WTC11 (cell line): ENCODE data around the gene SLC7A6OS. TPM values are rescaled to one million over a fixed set of nuclear protein-coding genes. Genes with fewer than 3 reads are reported as not detected.

ENCODE experiments used
- ATAC-seq: fragments of 200-7000 bp; cut with Tn5 transposase; 2 replicates; pipeline ENCODE4 v1.10.0; 2021; ENCODE audit warnings: mild to moderate bottlenecking, moderate library complexity
- CTCF ChIA-PET: fragments of 300-600 bp; sonication (Branson Sonifier 250); formaldehyde crosslinking; loops from one replicate; lab custom pipeline; 2021; ENCODE audit warnings: antibody characterized with exemption; lab: Charles Lee
- POLR2A ChIA-PET: fragments of 350-600 bp; sonication (Branson Sonifier 250); formaldehyde crosslinking; loops from one replicate; lab custom pipeline; 2021; ENCODE audit warnings: antibody characterized with exemption; lab: Charles Lee
- DNase-seq: peaks from one replicate; pipeline ENCODE4 v3.0.0; 2021; ENCODE audit warnings: low spot score
- H3K27ac Mint-ChIP-seq: 2 replicates; pipeline ENCODE4 v1.8.0; 2021; ENCODE audit warnings: mixed read lengths
- H3K27me3 Mint-ChIP-seq: 2 replicates; pipeline ENCODE4 v1.8.0; 2021; ENCODE audit warnings: low read depth, mild to moderate bottlenecking, moderate library complexity, mixed read lengths
- H3K36me3 Mint-ChIP-seq: 2 replicates; pipeline ENCODE4 v1.8.0; 2021; ENCODE audit warnings: mixed read lengths
- H3K4me1 Mint-ChIP-seq: 2 replicates; pipeline ENCODE4 v1.8.0; 2022; ENCODE audit warnings: mixed read lengths
- H3K4me3 Mint-ChIP-seq: 2 replicates; pipeline ENCODE4 v1.8.0; 2021; ENCODE audit warnings: mild to moderate bottlenecking, moderate library complexity, mixed read lengths
- H3K9me3 Mint-ChIP-seq: 2 replicates; pipeline ENCODE4 v1.8.0; 2021; ENCODE audit warnings: mixed read lengths
- ATF6 ChIP-seq: sonication (generic); formaldehyde crosslinking; IDR thresholded peaks from 2 replicates; pipeline ENCODE4 v1.8.1; 2023; ENCODE audit warnings: mild to moderate bottlenecking, missing genetic modification reagents
- ESRRA ChIP-seq: sonication (generic); formaldehyde crosslinking; IDR thresholded peaks from 2 replicates; pipeline ENCODE4 v1.8.1; 2022; ENCODE audit warnings: mild to moderate bottlenecking, missing genetic modification reagents, borderline replicate concordance
- ETV6 ChIP-seq: sonication (generic); formaldehyde crosslinking; IDR thresholded peaks from 2 replicates; pipeline ENCODE4 v1.8.1; 2022; ENCODE audit warnings: mild to moderate bottlenecking, missing genetic modification reagents
- FOXK1 ChIP-seq: sonication (generic); formaldehyde crosslinking; IDR thresholded peaks from 2 replicates; pipeline ENCODE4 v1.8.0; 2022; ENCODE audit warnings: mild to moderate bottlenecking, moderate library complexity, missing genetic modification reagents
- GTF2I ChIP-seq: fragments of 250-450 bp; sonication (Bioruptor Pico); conservative IDR thresholded peaks from 2 replicates; pipeline ENCODE4 v1.4.0; 2021; ENCODE audit warnings: mild to moderate bottlenecking
- MXD4 ChIP-seq: fragments of 250-450 bp; sonication (Bioruptor Pico); IDR thresholded peaks from 2 replicates; pipeline ENCODE4 v1.8.0; 2021; ENCODE audit warnings: mild to moderate bottlenecking, moderate library complexity, borderline replicate concordance
- NR1H2 ChIP-seq: sonication (generic); formaldehyde crosslinking; IDR thresholded peaks from 2 replicates; pipeline ENCODE4 v1.9.0; 2021; ENCODE audit warnings: mild to moderate bottlenecking, moderate library complexity, missing genetic modification reagents
- NR2C2 ChIP-seq: sonication (generic); formaldehyde crosslinking; IDR thresholded peaks from 2 replicates; pipeline ENCODE4 v1.8.0; 2022; ENCODE audit warnings: mild to moderate bottlenecking, missing genetic modification reagents
- OVOL2 ChIP-seq: fragments of 250-450 bp; sonication (Bioruptor Pico); IDR thresholded peaks from 2 replicates; pipeline ENCODE4 v1.9.0; 2021; ENCODE audit warnings: mild to moderate bottlenecking, borderline replicate concordance
- TCF7 ChIP-seq: sonication (generic); formaldehyde crosslinking; IDR thresholded peaks from 2 replicates; pipeline ENCODE4 v1.8.0; 2022; ENCODE audit warnings: mild to moderate bottlenecking, low read depth, missing genetic modification reagents, moderate library complexity
- TEAD4 ChIP-seq: sonication (generic); formaldehyde crosslinking; IDR thresholded peaks from 2 replicates; pipeline ENCODE4 v1.8.0; 2022; ENCODE audit warnings: mild to moderate bottlenecking, missing genetic modification reagents
- USF2 ChIP-seq: sonication (generic); formaldehyde crosslinking; IDR thresholded peaks from 2 replicates; pipeline ENCODE4 v1.8.1; 2023; ENCODE audit warnings: mild to moderate bottlenecking, missing genetic modification reagents, moderate library complexity
- ZBTB21 ChIP-seq: sonication (generic); formaldehyde crosslinking; IDR thresholded peaks from 2 replicates; pipeline ENCODE4 v1.8.1; 2023; ENCODE audit warnings: mild to moderate bottlenecking, missing genetic modification reagents, borderline replicate concordance
- ZNF232 ChIP-seq: sonication (generic); formaldehyde crosslinking; IDR thresholded peaks from 2 replicates; pipeline ENCODE4 v1.8.0; 2022; ENCODE audit warnings: mild to moderate bottlenecking, missing genetic modification reagents
- total RNA-seq: library from RNA; stranded (reverse); gene quantifications from 3 replicates; pipeline ENCODE4 v1.2.3, GENCODE V29; 2021
- TF ChIP-seq, protein P1 (sequence below): sonication (generic); formaldehyde crosslinking; IDR thresholded peaks from 2 replicates; pipeline ENCODE4 v1.8.0; 2023; ENCODE audit warnings: missing genetic modification reagents, mild to moderate bottlenecking, borderline replicate concordance
- TF ChIP-seq, protein P2 (sequence below): sonication (generic); formaldehyde crosslinking; IDR thresholded peaks from 2 replicates; pipeline ENCODE4 v1.8.1; 2022; ENCODE audit warnings: low read depth, missing genetic modification reagents, borderline replicate concordance

The SLC7A6OS gene
- total RNA-seq, 1 experiment from 2014 or later, result 22.6 TPM

DNA sequence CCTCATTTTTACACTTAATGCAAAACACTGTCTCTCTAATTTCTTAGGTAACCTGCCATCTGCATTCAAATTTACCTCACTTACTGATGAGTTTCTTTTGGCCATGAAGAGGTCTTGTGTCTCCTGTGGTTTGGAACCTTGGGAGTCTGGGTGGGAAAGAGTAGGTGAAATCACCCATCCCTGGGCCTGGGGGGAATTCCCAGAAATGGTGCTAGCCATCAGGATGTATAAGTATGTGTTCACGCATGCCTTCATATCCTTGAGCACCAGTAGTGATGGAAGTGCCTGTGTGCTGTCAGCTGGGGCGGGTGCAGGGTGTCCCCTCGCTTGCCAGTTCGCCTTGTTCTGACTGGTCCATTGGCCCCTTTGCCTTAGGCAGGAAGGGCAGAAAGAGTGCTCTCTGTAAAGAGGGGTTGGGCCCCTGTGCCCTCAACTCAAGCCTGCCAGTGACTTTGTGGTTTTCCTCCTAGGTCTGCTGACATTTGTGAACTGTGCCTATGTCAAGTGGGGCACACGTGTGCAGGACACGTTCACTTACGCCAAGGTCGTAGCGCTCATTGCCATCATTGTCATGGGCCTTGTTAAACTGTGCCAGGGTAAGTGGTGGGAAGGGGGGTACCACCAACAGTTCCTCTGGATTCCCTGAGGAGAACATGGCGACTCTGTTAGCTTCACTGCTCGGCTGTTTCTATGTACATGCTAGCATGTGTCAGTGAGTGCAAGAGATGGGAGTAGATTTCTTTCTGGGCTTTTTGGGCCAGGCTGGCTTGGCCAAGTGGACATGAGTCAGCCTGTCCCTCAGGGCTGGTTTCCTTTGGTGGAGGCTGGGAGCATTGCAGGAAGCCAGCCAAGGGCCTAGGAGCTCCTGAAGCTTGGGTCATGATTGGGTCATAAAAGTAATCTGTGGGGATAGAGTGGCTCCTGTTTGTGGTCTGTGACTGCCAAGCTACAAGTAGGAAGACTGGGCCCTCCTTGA lies 23.2 kb downstream of the SLC7A6OS start:
- no peak for TF ChIP-seq MXD4 (CRISPR knock-in tag)
- TF ChIP-seq, protein P1, sequence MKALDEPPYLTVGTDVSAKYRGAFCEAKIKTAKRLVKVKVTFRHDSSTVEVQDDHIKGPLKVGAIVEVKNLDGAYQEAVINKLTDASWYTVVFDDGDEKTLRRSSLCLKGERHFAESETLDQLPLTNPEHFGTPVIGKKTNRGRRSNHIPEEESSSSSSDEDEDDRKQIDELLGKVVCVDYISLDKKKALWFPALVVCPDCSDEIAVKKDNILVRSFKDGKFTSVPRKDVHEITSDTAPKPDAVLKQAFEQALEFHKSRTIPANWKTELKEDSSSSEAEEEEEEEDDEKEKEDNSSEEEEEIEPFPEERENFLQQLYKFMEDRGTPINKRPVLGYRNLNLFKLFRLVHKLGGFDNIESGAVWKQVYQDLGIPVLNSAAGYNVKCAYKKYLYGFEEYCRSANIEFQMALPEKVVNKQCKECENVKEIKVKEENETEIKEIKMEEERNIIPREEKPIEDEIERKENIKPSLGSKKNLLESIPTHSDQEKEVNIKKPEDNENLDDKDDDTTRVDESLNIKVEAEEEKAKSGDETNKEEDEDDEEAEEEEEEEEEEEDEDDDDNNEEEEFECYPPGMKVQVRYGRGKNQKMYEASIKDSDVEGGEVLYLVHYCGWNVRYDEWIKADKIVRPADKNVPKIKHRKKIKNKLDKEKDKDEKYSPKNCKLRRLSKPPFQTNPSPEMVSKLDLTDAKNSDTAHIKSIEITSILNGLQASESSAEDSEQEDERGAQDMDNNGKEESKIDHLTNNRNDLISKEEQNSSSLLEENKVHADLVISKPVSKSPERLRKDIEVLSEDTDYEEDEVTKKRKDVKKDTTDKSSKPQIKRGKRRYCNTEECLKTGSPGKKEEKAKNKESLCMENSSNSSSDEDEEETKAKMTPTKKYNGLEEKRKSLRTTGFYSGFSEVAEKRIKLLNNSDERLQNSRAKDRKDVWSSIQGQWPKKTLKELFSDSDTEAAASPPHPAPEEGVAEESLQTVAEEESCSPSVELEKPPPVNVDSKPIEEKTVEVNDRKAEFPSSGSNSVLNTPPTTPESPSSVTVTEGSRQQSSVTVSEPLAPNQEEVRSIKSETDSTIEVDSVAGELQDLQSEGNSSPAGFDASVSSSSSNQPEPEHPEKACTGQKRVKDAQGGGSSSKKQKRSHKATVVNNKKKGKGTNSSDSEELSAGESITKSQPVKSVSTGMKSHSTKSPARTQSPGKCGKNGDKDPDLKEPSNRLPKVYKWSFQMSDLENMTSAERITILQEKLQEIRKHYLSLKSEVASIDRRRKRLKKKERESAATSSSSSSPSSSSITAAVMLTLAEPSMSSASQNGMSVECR (CRISPR knock-in tag), result no peak
- TF ChIP-seq ATF6, result no peak
- no peak for TF ChIP-seq TCF7 (CRISPR knock-in tag)
- TF ChIP-seq, protein P2, sequence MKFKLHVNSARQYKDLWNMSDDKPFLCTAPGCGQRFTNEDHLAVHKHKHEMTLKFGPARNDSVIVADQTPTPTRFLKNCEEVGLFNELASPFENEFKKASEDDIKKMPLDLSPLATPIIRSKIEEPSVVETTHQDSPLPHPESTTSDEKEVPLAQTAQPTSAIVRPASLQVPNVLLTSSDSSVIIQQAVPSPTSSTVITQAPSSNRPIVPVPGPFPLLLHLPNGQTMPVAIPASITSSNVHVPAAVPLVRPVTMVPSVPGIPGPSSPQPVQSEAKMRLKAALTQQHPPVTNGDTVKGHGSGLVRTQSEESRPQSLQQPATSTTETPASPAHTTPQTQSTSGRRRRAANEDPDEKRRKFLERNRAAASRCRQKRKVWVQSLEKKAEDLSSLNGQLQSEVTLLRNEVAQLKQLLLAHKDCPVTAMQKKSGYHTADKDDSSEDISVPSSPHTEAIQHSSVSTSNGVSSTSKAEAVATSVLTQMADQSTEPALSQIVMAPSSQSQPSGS (CRISPR knock-in tag), result no peak
- TF ChIP-seq FOXK1 (CRISPR knock-in tag), result no peak
- TF ChIP-seq GTF2I (CRISPR knock-in tag), result no peak
- no peak for TF ChIP-seq ZNF232 (CRISPR knock-in tag)
- no peak for TF ChIP-seq OVOL2 (CRISPR knock-in tag)
- TF ChIP-seq USF2, result no peak
- no peak for TF ChIP-seq ETV6
- no peak for TF ChIP-seq ESRRA (CRISPR knock-in tag)
- no peak for TF ChIP-seq NR1H2 (CRISPR knock-in tag)
- TF ChIP-seq NR2C2 (CRISPR knock-in tag), result no peak
- no peak for TF ChIP-seq ZBTB21 (CRISPR knock-in tag)
- no peak for TF ChIP-seq TEAD4
- TF ChIP-seq, all 79 proteins: peak for 0
- no peak for DNase-seq
- Mint-ChIP-seq H3K36me3 (peaks cover 23% of the 10 kb centered on the region), H3K27me3 (no peaks in the 10 kb centered on the region), H3K4me3 (no peak overlapping the region), H3K4me1 (peaks cover 8% of the 10 kb centered on the region), H3K9me3 (no peaks in the 10 kb centered on the region), H3K27ac (no peak overlapping the region; the same call in 1 of the 2 replicates)
- CTCF ChIA-PET, result interaction anchor here (4.2 kb wide), 1 partner anchor 24 kb away, joined by 24 read pairs; the partner anchor contains the start of gene SLC7A6
- POLR2A ChIA-PET, result no interaction called here
- ATAC-seq, result no peak
